NAMALWA (cell line): Measurements from ENCODE around the gene ZNF793.

Experiments
- DNase-seq: peaks from one replicate; pipeline ENCODE4 v3.0.0-alpha.2; 2015; ENCODE audit warnings: low spot score

ZNF793 gene

DNA sequence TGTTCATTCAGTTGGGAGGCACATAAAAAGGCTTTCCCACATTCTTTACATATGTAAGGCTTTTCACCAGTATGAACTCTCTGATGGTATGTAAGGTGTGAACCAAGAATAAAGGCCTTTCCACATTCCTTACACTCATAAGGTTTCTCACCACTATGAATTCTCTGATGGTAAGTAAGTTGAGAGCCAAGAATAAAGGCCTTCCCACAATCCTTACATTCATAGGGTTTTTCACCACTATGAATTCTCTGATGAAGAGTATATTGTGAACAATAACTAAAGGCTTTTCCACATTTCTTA lies 58.6 kb downstream of the ZNF793 start:
- DNase-seq = no peak

DNA sequence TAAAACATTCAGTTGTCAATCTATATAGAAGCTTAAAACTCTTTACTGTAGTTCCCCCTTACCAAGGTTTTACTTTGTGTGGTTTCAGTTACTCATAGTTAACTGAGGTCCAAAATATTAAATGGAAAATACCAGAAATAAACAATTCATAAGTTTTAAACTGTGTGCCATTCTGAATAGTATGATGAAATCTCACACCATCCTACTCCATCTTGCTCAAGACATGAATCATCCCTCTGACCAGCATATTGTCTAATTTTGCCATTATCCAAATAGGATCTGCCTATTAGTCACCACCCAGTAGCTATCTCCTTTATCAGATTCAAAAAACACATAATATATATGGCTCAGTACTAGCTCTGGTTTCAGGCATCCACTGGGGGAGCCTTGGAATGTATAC lies 65.5 kb downstream of the ZNF793 start:
- DNase-seq = no peak

DNA sequence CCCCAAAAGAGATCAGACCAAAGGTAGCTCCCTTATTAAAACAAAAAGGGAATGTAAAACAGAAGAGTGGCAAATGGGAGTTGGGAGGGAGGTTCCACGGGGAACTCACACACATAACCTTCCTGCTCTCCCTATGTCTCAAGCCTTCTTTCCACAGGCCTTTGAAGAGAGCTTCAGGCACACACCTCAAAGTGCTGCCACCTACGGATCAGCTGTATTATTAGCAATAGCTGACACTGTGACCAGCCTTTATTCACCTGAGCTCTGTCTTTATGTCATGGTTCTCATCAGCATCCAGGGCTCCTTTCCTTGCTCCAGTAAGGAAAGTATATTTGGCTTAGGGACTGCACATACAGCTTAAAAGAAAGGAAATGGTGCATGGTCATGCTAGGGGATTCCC lies 76.6 kb downstream of the ZNF793 start:
- peak; percentile 3 for DNase-seq
